ENCODE results near the gene FAM180A.

FAM180A gene

DNA sequence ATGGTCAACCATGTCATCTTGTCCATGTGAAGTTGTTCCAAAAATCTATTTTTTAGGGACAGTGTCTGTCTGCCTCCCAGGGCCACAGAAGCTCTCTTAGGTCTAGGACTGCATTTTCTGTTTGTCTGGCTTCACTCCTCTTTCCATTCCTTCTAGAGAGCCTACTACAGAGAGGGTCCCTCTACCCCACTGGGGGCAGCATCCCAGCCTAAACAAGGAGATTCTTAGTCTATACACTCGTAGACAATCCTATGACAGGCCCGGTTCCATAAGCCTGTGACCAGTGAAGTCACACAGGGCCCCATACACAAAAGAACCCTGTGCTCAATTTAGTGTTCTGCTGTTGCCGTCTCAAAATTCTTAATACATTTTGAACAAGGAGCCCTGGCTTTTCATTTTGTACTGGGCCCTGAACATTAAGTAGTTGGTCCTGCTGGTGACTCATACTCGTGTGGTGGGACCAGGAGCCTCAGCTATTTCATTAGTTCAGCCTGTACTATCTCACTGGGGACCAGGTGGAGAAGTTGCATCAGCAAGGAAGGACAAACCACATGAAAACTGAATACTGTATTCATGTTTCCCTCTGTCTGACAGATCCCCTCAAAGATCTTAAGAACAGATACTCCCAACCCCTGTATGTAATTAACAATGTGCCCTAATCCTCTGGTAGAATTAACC is 23.5 kb upstream of the FAM180A start:
- no peak for DNase-seq (ENCODE audit: low read depth, low spot score)

DNA sequence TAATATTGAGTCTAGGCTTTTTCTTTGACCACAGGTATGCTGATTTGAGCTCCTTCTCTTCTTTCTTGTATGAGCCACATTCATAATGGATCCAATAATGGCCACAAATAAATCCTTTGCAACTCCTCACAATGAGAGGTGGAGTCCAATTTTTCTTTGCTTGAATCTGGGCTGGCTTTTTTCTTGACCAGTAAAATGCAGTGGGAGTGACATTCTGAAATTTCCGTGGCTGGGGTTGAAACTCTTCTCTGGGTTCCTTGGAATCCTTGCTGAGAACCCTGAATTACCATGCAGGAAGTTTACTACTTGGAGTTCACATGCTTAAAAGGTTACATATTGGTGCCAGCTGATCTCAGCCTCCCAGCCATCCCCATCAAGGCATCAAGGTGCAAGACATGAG is 22.4 kb upstream of the FAM180A start:
- no peak for DNase-seq (ENCODE audit: low read depth, low spot score)

DNA sequence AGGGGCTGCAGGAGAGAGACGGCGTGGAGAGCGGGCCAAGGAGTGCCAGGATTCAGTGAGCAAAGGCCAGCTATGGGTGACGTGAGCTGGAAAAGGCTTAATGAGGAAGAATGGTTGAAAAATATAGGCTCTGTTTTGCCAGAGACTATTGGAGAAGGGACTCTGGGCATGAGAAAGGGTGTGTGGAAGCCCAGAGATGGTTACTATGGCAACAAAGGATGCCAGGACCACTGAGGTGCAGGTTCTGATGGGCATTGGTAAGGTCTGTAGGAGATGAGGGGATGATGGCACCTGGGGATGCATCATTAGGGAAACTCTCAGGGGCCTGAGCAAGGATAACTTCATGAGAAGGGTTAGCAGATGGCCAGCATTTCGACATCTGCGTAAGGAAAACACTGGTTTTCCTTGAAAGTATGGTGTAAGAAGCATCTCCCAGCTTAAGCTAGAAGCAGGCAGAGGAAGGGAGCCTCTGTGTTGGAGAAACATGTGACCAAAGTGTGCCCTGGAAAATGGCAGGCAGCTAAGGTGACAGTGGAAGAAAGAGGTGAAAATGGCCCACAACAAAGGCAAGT is 21.6 kb upstream of the FAM180A start:
- DNase-seq (ENCODE audit: low read depth, low spot score), result no peak

DNA sequence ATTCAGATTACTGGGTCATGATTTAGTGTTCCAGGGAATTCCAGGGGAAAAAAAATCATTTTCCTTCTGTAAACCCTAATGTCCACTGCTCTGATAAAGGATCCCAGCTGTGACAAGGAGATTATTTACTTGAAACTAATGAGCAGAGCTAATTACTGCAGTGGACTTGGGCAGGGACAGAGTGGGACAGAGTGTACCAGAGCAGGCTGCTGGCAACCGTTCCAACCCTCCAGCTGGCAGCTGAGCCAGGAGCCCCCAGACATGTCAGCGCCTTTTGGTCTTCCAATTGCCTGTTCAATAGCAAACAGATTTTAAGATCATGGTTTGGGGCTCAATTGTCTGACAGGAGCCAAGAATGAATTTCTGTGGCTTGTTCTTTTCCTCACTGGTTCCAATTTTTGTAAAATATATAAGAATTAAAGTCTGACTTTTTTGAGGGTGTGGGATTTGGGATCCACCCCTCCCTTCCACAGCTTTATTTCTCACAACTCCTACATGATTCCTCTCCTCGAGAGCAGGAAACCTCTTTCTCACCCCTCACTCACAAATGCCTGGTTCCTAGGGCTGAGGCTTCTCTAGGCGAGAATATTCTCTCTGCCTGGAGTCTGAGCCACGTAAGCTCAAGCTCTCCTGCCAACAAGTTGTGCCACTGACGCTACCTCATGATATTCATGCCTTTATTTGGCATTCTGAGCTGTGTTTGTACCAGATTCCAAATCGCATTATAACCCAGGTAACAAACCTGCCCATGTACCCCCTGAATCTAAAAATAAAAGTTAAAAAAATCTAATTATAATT is 20.6 kb upstream of the FAM180A start:
- no peak for DNase-seq (ENCODE audit: low read depth, low spot score)

DNA sequence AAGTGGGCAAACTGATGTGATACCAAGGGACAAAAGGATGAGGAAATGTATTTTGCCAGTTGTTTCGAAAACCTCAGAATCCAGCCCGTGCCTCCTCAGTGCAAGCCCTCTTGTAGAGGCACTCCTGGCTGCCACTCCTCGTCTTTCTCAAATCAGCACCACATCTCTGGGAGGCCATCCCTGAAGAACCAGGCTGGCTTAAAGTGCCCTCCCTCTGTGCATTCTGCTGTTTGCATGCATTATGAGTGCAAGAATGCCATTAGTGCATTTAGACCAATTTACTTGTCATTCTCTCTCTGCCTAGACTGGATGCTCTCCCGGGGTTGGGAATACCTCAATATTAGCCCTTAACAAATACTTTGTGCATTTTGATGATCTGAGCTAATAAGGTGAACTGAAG is 19.9 kb upstream of the FAM180A start:
- no peak for DNase-seq (ENCODE audit: low read depth, low spot score)

DNA sequence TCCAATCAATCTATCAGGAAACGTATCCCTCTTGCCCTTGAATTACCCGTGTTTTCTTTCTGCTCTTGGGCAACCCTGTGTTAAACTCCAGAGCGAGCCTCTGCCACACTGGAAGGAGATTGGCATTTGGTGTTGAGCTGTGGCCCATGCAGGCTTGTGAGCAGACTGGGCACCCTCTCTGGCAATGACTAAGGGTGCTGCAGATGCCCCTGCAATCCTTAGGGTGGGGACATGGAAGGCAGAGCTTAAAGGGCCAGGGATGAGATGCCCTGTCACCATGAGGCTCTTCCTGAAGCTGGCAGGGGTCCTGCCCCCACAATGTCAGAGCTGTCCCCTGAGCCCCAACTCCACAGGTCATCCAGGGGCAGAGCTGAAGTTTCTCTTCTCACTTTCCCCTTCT is 19.5 kb upstream of the FAM180A start:
- DNase-seq (ENCODE audit: low read depth, low spot score), result no peak

DNA sequence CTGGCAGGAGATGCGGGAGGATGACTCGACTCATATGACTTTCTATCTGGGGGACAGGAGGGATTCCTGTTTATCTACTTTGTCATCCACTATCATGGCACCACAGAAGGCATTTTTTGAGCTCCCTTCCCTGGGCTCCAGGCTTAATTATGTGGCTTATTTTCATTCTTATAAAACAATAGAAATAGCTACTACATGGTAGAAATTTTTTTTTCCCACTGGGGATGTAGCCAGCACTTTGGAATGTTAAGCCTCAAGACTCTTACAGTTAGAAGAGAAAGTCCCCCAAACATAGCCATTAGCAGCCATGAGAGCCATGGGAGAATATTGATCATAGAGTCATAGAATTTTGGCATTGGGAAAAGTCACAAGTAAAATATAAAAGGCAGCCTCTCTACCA is 14.6 kb upstream of the FAM180A start:
- no peak for DNase-seq (ENCODE audit: low read depth, low spot score)

DNA sequence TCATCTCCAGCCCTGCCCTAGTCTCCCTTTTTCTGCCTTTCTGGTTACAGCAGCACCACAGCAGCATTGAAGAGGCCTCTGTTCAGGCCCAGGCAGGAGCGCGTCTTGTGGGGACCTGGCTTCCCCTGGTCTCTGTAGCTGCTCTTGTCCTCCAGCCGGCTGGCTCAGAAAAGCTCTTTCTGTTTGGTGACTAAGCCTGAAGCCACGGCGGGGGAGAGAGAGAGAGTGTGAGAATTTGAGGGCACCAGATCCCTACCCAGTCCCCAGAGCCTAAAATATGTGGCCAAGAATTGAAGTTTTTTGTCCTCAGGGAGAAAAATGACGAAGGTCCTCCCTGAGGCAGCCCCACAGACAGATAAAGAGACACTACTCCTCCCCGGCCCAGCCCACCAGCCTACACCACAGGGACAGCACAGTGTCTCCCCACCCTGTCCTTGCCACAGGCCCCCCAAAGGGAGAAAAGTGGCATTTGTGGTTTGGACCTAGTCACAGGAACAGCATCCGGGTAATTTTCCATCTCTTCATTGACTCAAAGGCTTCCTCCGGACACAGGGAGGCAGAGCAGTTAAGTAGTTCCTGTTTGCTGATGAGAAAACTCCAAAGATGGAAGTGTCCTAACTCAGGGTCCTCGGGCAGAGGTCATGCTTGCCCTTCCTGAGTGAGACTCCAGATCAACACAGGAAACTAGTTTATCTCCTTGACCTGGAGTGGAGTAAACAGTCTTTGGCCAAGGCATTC is 13.3 kb upstream of the FAM180A start:
- no peak for DNase-seq (ENCODE audit: low read depth, low spot score)

DNA sequence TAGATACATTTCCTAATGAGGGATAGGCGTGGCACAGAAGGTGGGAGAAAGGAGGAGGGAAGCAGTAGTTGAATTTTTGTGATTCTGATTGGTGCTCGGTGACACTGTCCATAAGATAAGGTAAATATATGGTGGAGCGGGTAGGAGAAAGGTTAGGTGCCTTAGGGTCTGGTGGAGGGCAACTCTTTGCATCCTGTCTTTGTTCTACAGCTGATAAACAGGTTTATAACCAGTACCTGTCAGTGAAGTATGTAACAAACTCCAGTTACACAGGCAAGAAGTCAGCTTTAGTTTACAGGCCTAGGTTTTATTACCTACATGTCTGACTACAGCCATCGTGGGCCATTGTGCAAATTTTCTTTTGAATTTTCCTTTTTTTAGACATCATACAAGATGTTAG is 10.9 kb upstream of the FAM180A start:
- DNase-seq (ENCODE audit: low read depth, low spot score), result no peak

DNA sequence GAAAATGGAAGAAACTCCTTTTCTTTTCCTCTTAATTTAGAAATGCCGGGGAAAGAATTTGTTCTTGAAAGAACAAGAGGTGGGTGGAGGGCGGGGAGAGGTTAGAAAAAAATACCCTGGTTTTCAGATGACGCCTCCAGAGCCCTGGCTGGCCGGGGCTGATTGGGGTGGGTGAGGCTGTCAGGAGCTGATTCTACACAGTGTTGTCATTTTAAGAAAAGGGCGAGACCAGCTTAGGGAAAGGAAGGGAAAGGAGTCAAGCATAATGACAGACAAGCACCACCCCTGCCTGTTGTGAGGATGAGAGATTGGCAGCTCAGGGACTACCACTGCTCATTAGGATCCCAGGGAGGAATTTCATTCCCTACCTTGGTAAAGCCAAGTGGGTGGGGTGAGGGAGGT is 9.9 kb upstream of the FAM180A start:
- no peak for DNase-seq (ENCODE audit: low read depth, low spot score)

DNA sequence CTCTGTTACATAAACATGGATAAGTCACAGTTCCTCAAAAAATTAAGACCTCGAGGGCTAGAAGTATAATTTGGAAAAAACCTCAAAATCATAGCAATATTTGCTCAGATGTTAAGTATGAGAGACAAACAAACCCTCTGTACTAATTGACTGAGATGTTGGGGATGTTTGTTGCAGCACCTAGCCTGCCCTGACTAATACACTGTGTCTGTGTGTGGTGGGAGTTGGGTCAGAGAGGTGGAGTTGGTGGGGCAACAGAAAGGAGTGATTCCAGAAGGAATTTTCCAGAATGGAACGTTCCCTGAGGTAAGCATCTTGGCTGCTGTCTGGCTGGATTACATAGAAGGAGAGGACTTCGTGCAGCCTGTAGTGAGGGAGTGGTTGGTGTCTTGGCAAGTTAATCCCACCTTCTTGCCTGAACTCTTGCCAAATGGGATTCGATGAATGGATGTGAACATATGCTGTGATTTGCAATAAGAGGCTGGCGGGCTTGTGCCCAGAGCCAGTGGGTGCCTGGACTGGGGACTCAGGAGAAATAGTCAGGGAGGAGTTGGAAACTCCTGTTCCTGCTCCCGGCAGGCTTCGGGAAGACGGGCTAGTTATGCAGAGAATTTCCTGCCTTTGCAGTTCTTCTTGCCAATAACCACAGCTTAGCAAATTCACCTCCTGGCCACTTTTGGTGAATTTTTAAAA is 9.3 kb upstream of the FAM180A start:
- no peak for DNase-seq (ENCODE audit: low read depth, low spot score)

DNA sequence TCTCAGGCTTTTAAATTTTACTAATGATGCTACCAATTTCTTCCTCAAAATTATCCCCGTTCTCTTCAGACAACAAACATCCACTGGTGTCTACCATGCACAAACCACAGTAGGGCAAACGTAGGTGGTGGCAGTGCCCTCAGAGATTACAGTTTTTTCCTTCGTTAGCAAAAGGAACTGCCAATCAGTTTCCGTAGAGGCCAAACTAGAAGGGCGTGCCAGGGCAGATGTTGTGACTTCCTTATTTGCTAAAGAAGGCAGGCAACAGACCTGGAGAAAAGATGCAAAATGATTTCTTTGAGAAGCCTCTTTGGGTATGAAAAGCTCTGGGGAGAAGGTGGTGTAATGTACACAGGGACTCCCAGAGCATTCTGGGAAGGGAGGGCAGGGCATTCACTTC is 7.6 kb upstream of the FAM180A start:
- no peak for DNase-seq (ENCODE audit: low read depth, low spot score)

DNA sequence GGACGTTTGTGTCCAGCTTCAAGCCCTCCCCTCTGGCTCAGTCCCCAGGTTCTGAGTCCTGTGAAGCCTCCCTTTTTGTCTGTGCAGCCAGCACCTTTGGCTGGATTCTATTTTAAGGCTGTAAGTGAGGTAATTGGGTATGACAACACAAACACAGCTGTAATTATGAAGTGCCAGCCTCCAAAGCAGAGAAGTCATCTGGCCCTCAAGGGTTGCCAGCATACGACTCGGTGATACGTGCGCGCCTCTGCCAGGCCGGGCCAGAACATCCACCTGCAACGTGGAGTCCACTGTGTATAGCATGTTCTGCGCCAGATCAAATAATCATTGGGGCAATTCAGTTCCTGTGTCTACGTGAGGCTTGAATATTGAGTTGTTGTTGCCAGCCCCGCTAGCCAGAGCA is 6.7 kb upstream of the FAM180A start:
- no peak for DNase-seq (ENCODE audit: low read depth, low spot score)

DNA sequence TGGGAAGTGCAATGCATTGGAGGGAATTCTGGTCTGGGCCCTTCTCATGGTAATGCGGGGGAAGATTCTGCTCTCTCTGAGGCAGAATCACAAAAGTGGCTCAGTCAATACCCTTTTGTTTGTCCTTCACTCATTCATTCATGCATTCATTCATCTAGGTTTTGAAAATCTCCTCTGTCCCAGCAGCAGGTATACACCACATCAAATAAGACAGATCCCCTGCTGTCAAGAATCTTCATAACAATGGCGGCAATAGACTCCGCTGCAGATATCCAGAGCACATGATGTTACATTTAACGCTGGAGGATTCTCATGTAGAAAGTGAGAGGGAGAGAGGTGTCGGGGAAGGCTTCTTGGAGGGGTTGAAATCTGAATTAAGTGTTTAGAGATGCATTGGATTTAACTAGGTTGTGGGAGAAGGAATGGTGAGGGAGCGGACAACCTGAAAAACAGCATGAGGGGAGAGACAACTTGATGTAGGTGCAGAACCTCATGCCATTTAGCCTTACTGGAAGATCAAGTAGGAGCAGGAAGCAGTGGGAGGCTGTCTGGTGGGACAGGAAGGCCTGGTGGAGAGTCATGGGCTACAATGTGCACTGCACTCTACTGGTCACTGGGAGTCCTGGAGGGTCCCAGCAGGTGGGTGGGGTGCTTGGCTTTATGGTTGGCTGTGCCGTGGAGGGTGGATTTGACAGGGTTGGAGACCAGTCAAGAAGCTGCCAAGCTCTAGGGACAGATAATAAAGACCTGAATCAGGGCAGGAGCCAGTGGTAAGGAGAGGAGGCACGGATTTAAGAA is 5.2 kb upstream of the FAM180A start:
- no peak for DNase-seq (ENCODE audit: low read depth, low spot score)

DNA sequence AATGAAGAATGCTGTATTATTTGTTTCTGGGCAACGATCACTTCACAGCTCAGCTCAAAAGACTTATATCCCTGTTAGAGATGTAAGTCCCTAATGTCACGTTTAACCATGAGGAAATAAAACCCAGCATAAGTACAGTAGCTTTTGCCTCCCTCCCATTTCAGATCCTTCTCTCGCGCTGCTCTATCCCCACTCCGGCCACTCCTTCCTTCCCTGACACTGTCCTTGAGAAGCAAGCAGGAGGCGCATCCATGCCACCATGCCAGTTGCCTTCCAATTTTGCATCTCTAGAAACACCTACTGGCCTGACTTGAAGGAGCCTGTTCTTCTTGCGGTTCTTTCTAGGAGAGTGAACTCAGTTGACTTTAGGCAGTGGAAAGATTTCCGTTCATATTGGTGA is 1.2 kb downstream of the FAM180A start:
- no peak for DNase-seq (ENCODE audit: low read depth, low spot score)

DNA sequence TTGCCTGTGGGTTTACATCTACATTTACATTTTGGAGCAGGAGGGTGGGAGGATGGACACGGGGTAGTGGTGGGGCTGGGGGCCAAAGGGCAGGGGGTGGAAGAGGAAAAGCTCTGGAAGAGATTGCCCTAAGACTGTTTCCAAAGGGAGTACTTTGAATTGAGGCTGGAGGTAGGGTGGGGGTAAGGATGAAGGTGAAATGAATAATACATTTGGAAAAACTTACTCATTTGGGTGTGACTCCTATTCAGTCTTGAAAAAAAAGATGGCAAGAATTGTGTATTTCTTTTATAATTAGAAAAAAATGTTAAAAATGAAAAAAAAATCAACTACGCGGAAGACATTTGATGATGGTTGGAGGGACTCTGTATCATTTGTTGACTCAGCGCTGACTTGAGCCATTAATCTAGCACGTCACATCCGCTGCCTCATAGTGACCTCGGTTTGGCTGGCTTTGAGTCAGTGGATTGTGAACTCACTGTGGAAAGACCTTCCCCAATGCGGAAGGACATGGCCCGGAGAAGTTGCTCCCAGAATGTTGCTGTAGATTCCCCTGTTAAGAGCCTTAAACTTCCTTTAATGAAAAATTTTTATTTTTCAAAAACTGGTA is 2.8 kb downstream of the FAM180A start:
- no peak for DNase-seq (ENCODE audit: low read depth, low spot score)

DNA sequence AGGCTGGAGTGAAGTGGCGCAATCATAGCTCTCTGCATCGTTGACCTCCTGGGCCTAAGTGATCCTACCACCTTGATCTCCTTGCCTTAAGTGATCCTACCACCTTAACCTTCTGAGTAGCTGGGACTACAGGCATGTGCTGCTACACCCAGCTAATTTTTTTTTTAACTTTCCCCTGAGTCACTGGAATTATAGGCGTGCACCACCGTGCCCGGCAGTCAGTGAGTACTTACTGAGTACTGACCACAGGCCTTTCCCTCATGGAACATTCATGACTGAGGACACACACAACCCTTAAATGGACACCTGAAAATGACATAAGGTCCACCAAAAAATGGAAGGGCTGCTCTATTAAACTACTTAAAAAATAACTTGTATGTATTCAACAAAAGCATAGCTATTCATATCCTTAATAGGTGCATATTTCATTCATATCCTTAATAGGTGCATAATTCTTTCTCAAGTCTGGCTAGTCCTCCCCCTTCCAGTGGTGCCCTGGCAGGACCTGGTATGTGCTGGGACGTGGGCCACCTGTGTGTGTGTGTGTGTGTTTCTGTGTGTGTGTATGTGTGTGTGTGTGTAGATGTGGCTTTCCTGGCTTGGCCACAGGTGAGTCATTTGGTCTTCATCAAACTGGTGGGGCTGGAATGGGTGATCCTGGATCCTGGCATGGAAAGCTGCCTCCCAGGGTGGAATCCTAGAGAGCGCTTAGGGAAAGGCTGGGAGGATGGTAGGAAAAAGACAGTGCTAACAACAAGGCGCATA is 3.5 kb downstream of the FAM180A start:
- DNase-seq (ENCODE audit: low read depth, low spot score), result no peak

DNA sequence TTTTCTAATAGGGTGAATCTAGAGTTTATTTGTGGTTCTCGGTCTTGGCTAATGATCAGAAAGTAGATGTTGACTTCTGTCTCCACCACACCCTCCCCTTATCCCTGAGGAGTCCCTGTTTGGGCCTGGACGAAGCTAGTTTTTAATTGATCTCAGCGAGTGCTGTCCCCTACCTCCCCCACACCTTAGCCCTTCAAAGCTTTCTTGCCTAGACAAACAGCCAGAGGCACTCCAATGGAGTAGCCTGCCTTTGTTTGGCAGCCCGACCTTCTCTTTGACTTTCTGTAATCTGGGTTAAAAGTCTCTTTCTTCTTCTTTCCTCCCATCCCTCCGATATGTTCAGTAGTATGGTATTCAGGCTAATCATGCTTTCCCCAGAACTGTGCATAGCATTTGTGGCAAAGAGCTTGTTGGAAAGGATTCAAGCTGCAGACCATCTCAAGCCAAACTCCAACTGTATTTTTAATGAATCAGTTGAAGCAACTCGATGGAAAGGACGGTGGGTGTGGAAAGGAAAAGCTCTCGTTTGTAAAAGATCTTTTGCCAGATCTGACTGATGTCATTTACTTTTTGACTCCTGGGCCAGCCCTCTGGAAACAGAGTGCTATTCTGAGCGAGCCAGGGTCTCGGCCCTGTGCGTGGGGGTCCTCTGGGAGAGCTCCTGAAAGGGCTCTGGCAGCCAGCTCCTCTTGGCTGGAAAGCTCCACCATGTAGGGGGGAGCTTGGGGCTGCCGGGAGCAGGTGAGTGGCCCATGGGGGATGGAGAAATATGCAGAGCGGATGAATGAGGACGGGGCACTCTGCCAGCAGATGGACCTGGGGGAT is 4.5 kb downstream of the FAM180A start:
- DNase-seq (ENCODE audit: low read depth, low spot score), result no peak

DNA sequence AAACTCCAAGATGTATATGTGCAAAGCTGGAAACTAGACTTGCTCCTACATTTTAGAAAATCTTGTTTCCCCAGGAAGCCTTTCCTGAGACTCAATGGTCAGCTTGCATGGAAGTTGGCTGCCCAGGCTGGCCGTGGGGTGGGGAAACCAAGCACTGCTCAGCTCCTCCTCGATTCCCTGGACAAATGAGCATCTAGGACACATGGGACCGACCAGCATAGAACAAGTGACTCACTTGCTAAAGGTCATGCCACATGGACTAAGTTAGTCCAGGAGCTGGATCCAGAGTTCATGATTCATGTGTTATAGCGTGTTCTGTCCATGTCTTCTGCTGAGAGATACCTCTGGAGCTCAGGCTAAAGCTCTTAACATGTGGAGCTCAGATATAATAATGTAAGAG is 6.2 kb downstream of the FAM180A start:
- DNase-seq (ENCODE audit: low read depth, low spot score), result no peak
